Spleen (tissue), 7 donors: ENCODE data around the gene PRKAG1.

Source experiments
- POLR2A ChIP-seq, 3 donors: fragments of 450-650 bp; IDR thresholded peaks; one replicate each; pipeline ENCODE4 v1.5.1; 2017; ENCODE audit warnings: antibody characterized with exemption in 3 of 3, mild to moderate bottlenecking in 1 of 3
- POLR2AphosphoS5 ChIP-seq, 3 donors: sonication (generic); formaldehyde crosslinking; IDR thresholded peaks; one replicate each; pipeline ENCODE4 v1.5.1; 2017; ENCODE audit warnings: antibody characterized with exemption in 3 of 3
- TF ChIP-seq, protein P1 (sequence below), 11 experiments: fragments of 200-600 bp in 7 of 11; fragments of 450-650 bp in 4 of 11; sonication (generic) in 4 of 11; IDR thresholded peaks in 8 of 11; conservative IDR thresholded peaks in 3 of 11; 1 replicate in 7 of 11; 2 replicates in 4 of 11; pipeline versions ENCODE4 v1.4.0 to v1.8.0; 2016 to 2021; ENCODE audit warnings: antibody characterized with exemption in 11 of 11, inconsistent platforms in 4 of 11, mild to moderate bottlenecking in 1 of 11
- donor health status: DM: no; HTN: no; CAD: no; lungs with moderate emphysema.
- donor health status: DM: no; HTN: no; CAD: no.
- donor health status: DM: no; HTN: no; CAD: no.

GRCh38 chr12:49034286-49034622 is 15.7 kb upstream of the PRKAG1 start:
- TF ChIP-seq, protein P1, sequence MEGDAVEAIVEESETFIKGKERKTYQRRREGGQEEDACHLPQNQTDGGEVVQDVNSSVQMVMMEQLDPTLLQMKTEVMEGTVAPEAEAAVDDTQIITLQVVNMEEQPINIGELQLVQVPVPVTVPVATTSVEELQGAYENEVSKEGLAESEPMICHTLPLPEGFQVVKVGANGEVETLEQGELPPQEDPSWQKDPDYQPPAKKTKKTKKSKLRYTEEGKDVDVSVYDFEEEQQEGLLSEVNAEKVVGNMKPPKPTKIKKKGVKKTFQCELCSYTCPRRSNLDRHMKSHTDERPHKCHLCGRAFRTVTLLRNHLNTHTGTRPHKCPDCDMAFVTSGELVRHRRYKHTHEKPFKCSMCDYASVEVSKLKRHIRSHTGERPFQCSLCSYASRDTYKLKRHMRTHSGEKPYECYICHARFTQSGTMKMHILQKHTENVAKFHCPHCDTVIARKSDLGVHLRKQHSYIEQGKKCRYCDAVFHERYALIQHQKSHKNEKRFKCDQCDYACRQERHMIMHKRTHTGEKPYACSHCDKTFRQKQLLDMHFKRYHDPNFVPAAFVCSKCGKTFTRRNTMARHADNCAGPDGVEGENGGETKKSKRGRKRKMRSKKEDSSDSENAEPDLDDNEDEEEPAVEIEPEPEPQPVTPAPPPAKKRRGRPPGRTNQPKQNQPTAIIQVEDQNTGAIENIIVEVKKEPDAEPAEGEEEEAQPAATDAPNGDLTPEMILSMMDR (IDR thresholded peaks at IDR 0.05 in 8 of 11, conservative IDR thresholded peaks at IDR 0.05 in 3 of 11) = no peak
- TF ChIP-seq POLR2AphosphoS5 (IDR thresholded peaks at IDR 0.05) = no peak
- no peak for TF ChIP-seq POLR2A (IDR thresholded peaks at IDR 0.05)
